Breast epithelium (tissue), 3 donors: ENCODE data around the gene EHHADH.

ENCODE experiments used
- POLR2A ChIP-seq: fragments of 450-650 bp; IDR thresholded peaks from one replicate; pipeline ENCODE4 v1.6.1; 2016; ENCODE audit warnings: antibody characterized with exemption, mild to moderate bottlenecking, moderate library complexity
- POLR2AphosphoS5 ChIP-seq, 3 donors: sonication (generic); formaldehyde crosslinking; IDR thresholded peaks; one replicate each; pipeline ENCODE4 v1.6.1; 2017; ENCODE audit warnings: antibody characterized with exemption in 3 of 3
- TF ChIP-seq, protein P1 (sequence below), 3 donors: fragments of 450-650 bp; IDR thresholded peaks; one replicate each; pipeline ENCODE4 v1.5.1; 2016 to 2017; ENCODE audit warnings: antibody characterized with exemption in 3 of 3, mild to moderate bottlenecking in 3 of 3, moderate library complexity in 3 of 3

DNA sequence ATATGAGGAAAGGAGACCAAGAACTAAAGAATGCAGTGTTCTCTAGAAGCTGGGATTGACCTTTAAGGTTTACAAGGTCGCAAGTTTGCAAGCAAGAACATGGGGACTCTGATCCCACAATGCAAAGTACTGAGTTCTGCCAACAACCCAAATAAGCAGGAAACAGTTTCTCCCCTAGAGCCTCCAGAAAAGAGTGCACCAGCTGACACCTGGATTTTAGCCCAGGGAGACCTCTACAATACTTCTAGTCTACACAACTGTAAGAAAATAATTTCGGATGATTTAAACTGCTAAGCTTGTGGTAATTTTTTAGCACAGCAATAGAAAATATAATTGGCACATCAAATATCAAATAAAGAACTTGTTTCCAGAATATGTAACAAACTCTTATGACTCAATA, 46.4 kb downstream of the EHHADH start:
- TF ChIP-seq, protein P1, sequence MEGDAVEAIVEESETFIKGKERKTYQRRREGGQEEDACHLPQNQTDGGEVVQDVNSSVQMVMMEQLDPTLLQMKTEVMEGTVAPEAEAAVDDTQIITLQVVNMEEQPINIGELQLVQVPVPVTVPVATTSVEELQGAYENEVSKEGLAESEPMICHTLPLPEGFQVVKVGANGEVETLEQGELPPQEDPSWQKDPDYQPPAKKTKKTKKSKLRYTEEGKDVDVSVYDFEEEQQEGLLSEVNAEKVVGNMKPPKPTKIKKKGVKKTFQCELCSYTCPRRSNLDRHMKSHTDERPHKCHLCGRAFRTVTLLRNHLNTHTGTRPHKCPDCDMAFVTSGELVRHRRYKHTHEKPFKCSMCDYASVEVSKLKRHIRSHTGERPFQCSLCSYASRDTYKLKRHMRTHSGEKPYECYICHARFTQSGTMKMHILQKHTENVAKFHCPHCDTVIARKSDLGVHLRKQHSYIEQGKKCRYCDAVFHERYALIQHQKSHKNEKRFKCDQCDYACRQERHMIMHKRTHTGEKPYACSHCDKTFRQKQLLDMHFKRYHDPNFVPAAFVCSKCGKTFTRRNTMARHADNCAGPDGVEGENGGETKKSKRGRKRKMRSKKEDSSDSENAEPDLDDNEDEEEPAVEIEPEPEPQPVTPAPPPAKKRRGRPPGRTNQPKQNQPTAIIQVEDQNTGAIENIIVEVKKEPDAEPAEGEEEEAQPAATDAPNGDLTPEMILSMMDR (IDR thresholded peaks at IDR 0.05) = no peak
- TF ChIP-seq POLR2AphosphoS5 (IDR thresholded peaks at IDR 0.05) (no peak), POLR2A (no peak)
